Natural killer cell (primary cell): ENCODE results near the gene NFATC4. TPM values are rescaled to one million over a fixed set of nuclear protein-coding genes. Genes with fewer than 3 reads are reported as not detected.

Source experiments
- ATAC-seq, 3 donors: fragments of 150-1000 bp in 2 of 3; fragments of 200-7000 bp in 1 of 3; cut with Tn5 transposase; 1 replicate in 1 of 3; 2 replicates in 2 of 3; pipeline ENCODE4 v1.10.0; 2021; ENCODE audit warnings: mild to moderate bottlenecking in 2 of 3, moderate library complexity in 2 of 3
- DNase-seq, 2 donors: peaks; one replicate each; pipeline versions ENCODE4 v3.0.0 to v3.0.0-alpha.2; 2013 to 2021; ENCODE audit warnings: mixed read lengths in 1 of 2
- H3K27ac ChIP-seq: one replicate; pipeline ENCODE4 v1.5.1; 2013; ENCODE audit warnings: mild to moderate bottlenecking, low read length
- H3K27me3 ChIP-seq: one replicate; pipeline ENCODE4 v1.6.1; 2013; ENCODE audit warnings: low read length; ENCODE audit not compliant: control insufficient read depth, insufficient read depth
- H3K36me3 ChIP-seq: one replicate; pipeline ENCODE4 v1.6.1; 2013; ENCODE audit warnings: low read length; ENCODE audit not compliant: control insufficient read depth, insufficient read depth
- H3K4me1 ChIP-seq: one replicate; pipeline ENCODE4 v1.6.1; 2013; ENCODE audit warnings: low read length; ENCODE audit not compliant: control insufficient read depth, insufficient read depth
- H3K4me3 ChIP-seq: one replicate; pipeline ENCODE4 v1.5.1; 2013; ENCODE audit warnings: low read length
- H3K9me3 ChIP-seq: one replicate; pipeline ENCODE4 v1.6.1; 2013; ENCODE audit warnings: low read length; ENCODE audit not compliant: control insufficient read depth, insufficient read depth
- H3K27ac Mint-ChIP-seq, 2 donors: one replicate each; pipeline ENCODE4 v1.8.0; 2022; ENCODE audit warnings: mild to moderate bottlenecking in 2 of 2, mixed read lengths in 2 of 2, moderate library complexity in 1 of 2
- H3K27me3 Mint-ChIP-seq, 2 donors: one replicate each; pipeline ENCODE4 v1.8.0; 2022; ENCODE audit warnings: low read depth in 2 of 2, mixed read lengths in 2 of 2
- H3K36me3 Mint-ChIP-seq: one replicate; pipeline ENCODE4 v1.8.0; 2022; ENCODE audit warnings: mixed read lengths
- H3K4me1 Mint-ChIP-seq, 2 donors: one replicate each; pipeline ENCODE4 v1.8.0; 2022; ENCODE audit warnings: mixed read lengths in 2 of 2
- H3K4me3 Mint-ChIP-seq: one replicate; pipeline ENCODE4 v1.8.0; 2022; ENCODE audit warnings: mild to moderate bottlenecking, moderate library complexity, mixed read lengths
- H3K9me3 Mint-ChIP-seq, 2 donors: one replicate each; pipeline ENCODE4 v1.8.0; 2022; ENCODE audit warnings: mixed read lengths in 2 of 2
- CTCF ChIP-seq: fragments of 200-600 bp; IDR thresholded peaks from one replicate; pipeline ENCODE4 v1.8.0; 2022; ENCODE audit warnings: antibody characterized with exemption
- WGBS: methylation state at CpG from one replicate; pipeline ENCODE4 v1.1.7; 2013; ENCODE audit warnings: missing lambda C conversion rate; ENCODE audit not compliant: insufficient coverage; 5-methylcytosine and 5-hydroxymethylcytosine counted together
- intact Hi-C: fragments of 100-400 bp; cut with micrococcal nuclease; formaldehyde crosslinking; loops from one replicate; pipeline ENCODE4 v1.14.2; 2022
- total RNA-seq, 4 donors: library from RNA; stranded (reverse); fragments of 120-200 nt in 1 of 4; gene quantifications; one replicate each; pipeline versions ENCODE4 v1.2.3 to v1.2.4, GENCODE V29; 2013 to 2022

The NFATC4 gene
- total RNA-seq, 3 donors from 2014 or later (not counting 1 experiment from before 2014, with no cell fraction given) = not detected

- TF ChIP-seq CTCF = no peak
- H3K36me3 Mint-ChIP-seq = no peaks in the 10 kb centered on the region
- ATAC-seq (no peak), DNase-seq (no peak)
- Histone ChIP-seq H3K9me3 (no peaks in the 10 kb centered on the region), H3K4me3 (no peak overlapping the region), H3K36me3 (no peaks in the 10 kb centered on the region), H3K4me1 (no peaks in the 10 kb centered on the region), H3K27ac (no peak overlapping the region), H3K27me3 (no peaks in the 10 kb centered on the region)
- no peaks in the 10 kb centered on the region for H3K4me1 Mint-ChIP-seq
- H3K4me3 Mint-ChIP-seq = no peak overlapping the region
- H3K9me3 Mint-ChIP-seq = no peaks in the 10 kb centered on the region
- peaks cover 0 to 14% of the 10 kb centered on the region in 2 donors for H3K27me3 Mint-ChIP-seq
- intact Hi-C loops = no loop called here
- WGBS = 93% methylated on average over 25 of the region's 25 CpGs
- no peak overlapping the region for H3K27ac Mint-ChIP-seq
These were observed 47.7 kb downstream of the NFATC4 start for GRCh38 chr14:24415421-24416253.

- Histone ChIP-seq H3K9me3 (no peaks in the 10 kb centered on the region), H3K4me1 (no peaks in the 10 kb centered on the region), H3K27ac (no peak overlapping the region), H3K4me3 (no peak overlapping the region), H3K27me3 (no peaks in the 10 kb centered on the region), H3K36me3 (no peaks in the 10 kb centered on the region)
- 78% methylated on average over 19 of the region's 19 CpGs for WGBS
- no peaks in the 10 kb centered on the region for H3K9me3 Mint-ChIP-seq
- H3K36me3 Mint-ChIP-seq = no peaks in the 10 kb centered on the region
- no peaks in the 10 kb centered on the region for H3K4me1 Mint-ChIP-seq
- H3K27ac Mint-ChIP-seq = no peak overlapping the region
- H3K27me3 Mint-ChIP-seq = peaks cover 0 to 11% of the 10 kb centered on the region in 2 donors
- intact Hi-C loops = no loop called here
- no peak for ATAC-seq
- H3K4me3 Mint-ChIP-seq = no peak overlapping the region
- DNase-seq = no peak
- TF ChIP-seq CTCF = no peak
These were observed 48.4 kb downstream of the NFATC4 start for GRCh38 chr14:24416254-24416931.

DNA sequence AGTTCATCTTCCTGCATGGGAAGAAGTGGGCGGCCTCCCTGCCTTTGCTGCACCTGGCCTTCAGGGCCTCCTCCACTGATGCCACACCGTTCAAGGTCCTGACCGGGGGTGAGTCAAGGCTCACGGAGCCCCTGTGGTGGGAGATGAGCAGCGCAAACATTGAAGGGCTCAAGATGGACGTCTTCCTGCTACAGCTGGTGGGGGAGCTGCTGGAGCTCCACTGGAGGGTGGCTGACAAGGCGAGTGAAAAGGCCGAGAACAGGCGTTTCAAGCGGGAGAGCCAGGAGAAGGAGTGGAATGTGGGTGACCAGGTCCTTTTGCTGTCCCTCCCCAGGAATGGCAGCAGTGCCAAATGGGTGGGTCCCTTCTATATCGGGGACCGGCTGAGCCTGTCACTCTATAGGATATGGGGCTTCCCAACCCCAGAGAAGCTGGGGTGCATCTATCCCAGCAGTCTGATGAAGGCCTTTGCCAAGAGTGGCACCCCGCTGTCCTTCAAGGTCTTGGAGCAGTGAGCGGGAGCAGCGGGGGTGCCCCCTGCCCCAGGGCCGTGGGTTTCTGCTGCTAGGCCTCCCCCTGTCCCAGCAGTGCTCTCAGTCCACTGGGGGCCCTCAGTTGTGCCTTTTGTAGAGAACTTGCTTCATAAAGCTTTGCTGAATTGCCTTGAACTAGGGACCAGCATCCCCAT lies 49.1 kb downstream of the NFATC4 start:
- Histone ChIP-seq H3K36me3 (no peaks in the 10 kb centered on the region), H3K4me1 (no peaks in the 10 kb centered on the region), H3K27ac (no peak overlapping the region), H3K27me3 (no peaks in the 10 kb centered on the region), H3K9me3 (no peaks in the 10 kb centered on the region), H3K4me3 (no peak overlapping the region)
- H3K27me3 Mint-ChIP-seq = peaks cover 0 to 11% of the 10 kb centered on the region in 2 donors
- no peaks in the 10 kb centered on the region for H3K9me3 Mint-ChIP-seq
- no peak for TF ChIP-seq CTCF
- DNase-seq (no peak), ATAC-seq (no peak)
- intact Hi-C loops = no loop called here
- 90% methylated on average over 16 of the region's 16 CpGs for WGBS
- H3K4me1 Mint-ChIP-seq = no peaks in the 10 kb centered on the region
- H3K4me3 Mint-ChIP-seq = no peak overlapping the region
- H3K36me3 Mint-ChIP-seq = no peaks in the 10 kb centered on the region
- no peak overlapping the region for H3K27ac Mint-ChIP-seq
